ENCODE measurements around the gene PLA2G10.
"Not testable (repeated sequence)": the region's sequence is repeated elsewhere in the genome, so short reads cannot be mapped to it uniquely, and the experiment has no call there.

Gene PLA2G10

DNA sequence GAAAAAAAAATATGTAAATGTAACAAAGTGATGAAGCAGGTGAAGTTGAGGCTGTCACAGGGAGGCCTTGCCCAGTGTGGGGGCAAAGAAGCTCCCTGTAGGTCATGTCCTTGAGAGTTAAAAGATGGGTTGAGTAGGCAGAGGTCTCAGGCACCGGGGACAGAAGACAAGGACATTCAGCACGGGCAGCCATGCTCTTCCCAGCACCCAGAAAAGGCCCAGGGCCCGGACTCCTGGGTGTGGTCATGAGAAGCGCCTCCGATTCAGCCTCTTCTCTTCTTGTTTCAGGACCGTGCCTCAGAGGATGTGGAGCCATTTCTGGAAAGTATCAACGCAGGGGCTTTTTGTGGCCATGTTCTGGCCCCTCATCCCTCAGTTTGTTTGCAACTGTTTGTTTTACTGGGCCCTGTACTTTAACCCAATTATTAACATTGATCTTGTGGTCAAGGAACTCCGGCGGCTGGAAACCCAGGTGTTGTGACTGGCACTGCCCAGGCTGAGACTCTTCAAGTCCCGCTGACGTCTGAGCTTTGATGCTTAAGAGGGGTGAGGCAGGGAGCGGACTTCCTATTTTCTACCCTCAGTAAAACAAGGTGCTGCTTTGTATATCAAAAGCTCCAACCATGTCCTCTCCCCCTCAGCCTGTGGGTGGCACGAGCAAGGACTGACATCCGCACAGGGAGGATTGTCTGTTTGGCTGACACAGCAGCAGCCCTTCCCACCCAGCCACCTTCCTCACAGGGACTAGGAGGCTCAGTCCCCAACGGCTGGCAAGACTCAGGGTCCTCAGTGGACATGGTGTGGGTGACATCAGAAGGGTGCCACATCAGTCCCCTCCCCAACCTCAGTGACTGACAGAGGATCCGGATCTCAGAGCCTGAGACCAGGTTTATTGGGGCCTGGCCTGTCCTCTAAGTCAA is 26.5 kb downstream of the PLA2G10 start:
- DNase-seq (ENCODE audit: low read depth) = no peak

DNA sequence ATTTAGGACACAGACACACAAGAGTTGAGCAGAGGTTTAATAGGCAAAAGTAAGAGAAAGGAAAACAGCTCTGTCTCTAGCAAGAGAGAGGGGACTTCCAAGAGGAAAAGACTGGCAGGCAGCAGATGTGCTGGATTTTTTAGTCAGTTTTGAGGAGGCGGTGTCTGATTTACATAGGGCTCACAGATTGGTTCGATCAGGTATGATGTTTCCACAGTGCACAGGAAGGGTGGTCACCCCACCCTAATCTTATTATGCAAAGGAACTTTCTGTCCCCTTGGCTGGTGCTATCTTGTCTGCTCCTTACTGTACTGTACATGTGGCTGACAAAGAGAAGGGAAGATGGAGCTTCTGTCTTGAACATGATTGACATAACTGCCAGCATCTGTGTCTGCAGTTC is 36.0 kb downstream of the PLA2G10 start:
- DNase-seq (ENCODE audit: low read depth) = no peak

DNA sequence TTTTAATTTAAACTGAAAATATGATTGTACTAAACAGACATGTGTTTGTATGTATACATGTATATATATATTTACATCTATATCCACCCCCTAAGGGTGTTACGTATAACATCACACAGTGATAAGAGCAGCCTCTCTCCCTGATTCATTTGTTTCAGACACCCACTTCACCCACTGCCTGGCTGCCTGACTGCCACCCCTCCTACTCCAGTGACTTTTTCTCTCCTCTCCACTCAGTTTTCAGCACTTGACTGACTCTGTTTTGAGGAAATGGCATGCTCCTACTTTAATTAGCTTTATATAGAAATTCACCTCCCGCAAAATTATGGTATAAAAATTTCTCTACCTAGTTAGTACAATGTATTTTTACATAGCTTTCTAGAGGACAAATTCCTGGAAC is 41.4 kb downstream of the PLA2G10 start:
- no peak for DNase-seq (ENCODE audit: low read depth)

DNA sequence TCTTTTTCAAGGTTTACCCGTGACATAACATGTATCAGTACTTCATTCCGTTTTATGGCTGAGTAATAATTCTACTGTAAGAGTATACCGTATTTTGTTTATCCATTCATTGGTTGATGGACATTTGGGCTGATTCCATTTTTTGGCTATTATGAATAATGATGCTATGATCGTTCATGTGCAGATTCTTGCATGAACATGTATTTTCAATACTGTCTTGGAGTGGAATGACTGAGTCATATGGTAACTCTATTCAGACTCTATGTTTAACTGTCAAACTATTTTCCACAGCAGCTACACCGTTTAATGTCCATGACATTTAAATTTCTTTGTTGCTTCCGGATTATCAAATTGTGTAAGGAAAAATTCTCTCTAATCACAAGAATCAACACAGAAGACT is 43.5 kb downstream of the PLA2G10 start:
- DNase-seq (ENCODE audit: low read depth) = no peak

DNA sequence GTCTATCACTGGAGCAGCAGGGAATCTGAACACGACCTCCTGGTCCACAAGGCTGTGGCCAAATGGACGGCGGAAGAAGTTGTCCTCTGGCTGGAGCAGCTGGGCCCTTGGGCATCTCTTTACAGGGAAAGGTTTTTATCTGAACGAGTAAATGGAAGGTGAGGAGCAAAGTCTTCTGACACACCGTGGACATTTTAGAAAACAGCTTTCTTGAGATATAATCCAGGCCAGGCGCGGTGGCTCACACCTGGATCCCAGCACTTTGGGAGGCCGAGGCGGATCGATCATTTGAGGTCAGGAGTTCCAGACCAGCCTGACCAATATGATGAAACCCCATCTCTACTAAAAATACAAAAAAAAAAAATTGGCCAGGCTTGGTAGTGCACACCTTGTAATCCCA is 44.3 kb downstream of the PLA2G10 start:
- DNase-seq (ENCODE audit: low read depth) = no peak

DNA sequence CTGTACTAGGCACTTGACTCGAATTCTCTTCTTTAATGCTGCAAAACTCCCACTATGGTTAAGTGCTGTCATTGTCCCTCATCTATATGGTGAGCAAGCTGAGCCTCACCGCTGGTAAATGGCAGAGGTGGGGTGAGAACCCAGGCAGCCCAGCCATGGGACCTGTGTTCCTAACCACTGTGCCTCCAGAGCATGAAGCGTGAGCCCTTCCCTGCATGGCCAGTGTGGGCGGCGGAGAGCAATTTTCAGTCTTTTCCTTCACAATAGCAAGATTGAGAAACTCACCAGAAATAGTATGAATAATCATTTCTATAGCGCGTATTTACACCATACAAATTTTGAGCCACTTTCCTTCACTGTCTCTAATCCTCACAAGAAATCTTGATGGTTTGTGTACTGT is 52.2 kb downstream of the PLA2G10 start:
- DNase-seq (ENCODE audit: low read depth) = no peak

DNA sequence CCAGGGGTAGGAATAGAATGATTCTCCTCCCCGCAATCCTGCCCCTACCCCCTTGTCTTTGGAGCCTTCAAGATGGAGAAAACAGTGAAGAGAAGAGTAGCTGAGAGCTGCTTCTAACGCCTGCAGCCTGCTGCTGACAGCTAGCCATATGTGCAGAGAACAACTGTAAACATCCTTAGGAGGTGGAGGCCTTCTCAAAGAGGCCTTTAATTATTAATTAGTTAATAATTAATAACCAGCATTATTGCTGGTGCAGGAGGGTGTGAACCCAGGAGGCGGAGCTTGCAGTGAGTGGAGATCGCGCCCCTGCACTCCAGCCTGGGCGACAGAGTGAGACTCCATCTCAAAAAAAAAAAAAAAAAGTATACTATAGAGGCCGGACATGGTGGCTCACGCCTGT is 52.9 kb downstream of the PLA2G10 start:
- DNase-seq (ENCODE audit: low read depth) = no peak

DNA sequence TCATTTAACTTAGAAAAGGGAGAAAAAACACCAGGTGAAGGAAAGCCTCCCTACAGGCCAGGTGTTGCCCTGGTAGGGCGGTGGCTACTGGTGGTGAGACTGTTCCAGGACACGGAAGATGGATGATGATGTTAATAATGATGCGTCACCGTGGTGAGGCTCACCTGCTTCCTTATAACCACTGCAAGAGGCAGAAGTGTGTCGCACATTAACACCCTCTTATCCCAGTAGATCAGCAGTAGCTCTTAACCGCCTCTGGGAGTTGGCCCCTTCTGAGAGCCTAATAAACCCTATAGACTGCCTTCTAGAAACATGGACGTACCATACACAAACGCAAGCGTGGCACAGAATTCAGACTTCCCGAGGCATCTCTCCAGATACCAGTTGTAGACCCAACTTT is 53.6 kb downstream of the PLA2G10 start:
- no peak for DNase-seq (ENCODE audit: low read depth)

- not testable (repeated sequence) for DNase-seq (ENCODE audit: low read depth)
Measured at GRCh38 chr16:14636951-14637240, 57.2 kb downstream of the PLA2G10 start.

DNA sequence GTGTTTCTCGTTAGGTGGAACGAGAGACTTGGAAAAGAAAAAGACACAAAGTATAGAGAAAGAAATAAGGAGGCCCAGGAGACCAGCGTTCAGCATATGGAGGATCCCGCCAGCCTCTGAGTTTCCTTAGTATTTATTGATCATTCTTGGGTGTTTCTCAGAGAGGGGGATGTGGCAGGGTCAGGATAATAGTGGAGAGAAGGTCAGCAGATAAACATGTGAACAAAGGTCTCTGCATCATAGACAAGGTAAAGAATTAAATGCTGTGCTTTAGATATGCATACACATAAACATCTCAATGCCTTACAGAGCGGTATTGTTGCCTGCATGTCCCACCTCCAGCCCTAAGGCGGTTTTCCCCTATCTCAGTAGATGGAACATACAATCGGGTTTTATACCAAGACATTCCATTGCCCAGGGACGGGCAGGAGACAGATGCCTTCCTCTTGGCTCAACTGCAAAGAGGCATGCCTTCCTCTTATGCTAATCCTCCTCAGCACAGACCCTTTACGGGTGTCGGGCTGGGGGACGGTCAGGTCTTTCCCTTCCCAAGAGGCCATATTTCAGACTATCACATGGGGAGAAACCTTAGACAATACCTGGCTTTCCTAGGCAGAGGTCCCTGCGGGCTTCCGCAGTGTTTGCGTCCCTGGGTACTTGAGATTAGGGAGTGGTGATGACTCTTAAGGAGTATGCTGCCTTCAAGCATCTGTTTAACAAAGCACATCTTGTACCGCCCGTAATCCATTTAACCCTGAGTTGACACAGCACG is 57.7 kb downstream of the PLA2G10 start:
- DNase-seq (ENCODE audit: low read depth) = not testable (repeated sequence)

GRCh38 chr16:14635395-14636165 is 58.5 kb downstream of the PLA2G10 start:
- DNase-seq (ENCODE audit: low read depth) = no peak

DNA sequence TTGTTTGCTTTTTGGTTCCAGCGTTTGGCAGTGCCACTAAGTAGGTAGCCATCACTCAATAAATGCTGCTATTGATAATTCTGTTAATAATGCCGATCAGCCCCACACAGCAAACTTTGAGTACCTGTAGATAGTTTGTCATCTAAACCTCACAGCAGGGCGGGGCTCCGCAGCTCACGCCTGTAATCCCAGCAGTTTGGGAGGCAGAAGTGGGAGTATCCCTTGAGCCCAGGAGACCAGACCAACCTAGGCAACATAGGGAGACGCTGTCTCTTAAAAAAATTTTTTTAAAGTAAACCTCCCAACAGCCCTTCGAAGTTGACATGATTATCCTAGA is 59.8 kb downstream of the PLA2G10 start:
- DNase-seq (ENCODE audit: low read depth) = no peak

DNA sequence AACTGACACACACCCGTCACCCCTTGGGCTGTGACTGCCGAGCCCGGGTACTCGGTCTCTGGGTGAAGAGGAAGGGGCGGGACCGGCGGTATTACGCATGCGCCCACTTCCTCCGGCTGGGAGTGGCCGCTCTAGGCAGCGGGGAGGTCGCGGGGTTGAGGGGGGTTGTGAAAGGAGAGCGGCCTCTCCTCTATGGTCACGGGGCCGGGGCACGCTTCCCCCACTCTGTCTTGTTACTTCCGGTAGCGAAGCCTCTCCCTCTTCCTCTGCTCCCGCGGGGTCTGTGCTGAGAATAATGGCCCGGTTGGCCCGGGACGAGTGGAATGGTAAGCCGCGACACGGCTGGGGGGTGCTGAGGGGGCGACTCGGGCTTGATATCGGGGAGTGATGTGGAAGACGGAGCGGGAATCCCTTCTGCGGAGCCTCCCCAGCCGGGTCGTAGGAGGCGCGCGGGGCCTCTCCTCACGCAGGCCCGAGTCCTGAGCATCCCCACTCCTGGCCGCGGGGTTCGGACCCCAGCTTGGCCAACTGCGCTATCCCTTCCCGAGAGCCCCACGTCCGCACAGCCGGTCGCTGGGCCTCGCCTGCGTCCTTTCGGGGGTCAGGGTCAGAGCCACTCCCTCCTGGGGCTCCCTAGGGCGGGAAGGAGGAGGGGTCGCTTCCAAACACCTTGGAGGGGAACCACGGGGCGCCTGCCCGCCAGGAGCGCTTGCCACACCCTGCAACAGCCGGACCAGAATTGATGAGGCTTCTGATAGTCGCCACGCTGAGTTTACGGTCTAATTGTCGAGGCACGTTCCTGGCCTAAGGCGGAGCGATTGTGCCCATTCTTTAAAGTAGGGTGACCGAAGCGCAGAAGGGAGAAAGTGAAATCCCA is 61.2 kb downstream of the PLA2G10 start, which contains the start of gene BFAR:
Gene BFAR (plus strand): TSS at position 259 of the 877 bp plus-strand sequence. CDS start 11,396 bp downstream, outside the sequence.
- DNase-seq (ENCODE audit: low read depth) = peak; percentile 97

GRCh38 chr16:14630620-14631330 is 63.3 kb downstream of the PLA2G10 start:
- DNase-seq (ENCODE audit: low read depth) = not testable (repeated sequence)

- peak; percentile 96 for DNase-seq (ENCODE audit: low read depth)
Measured at GRCh38 chr16:14629919-14630619, 64.0 kb downstream of the PLA2G10 start, which contains the start of gene PARN. PARN (minus strand) TSS chr16:14630260; CDS start chr16:14630125, 135 bp downstream.

- DNase-seq (ENCODE audit: low read depth) = no peak
Measured at GRCh38 chr16:14629612-14629918, 64.5 kb downstream of the PLA2G10 start.

GRCh38 chr16:14628806-14629611 is 65.1 kb downstream of the PLA2G10 start:
- DNase-seq (ENCODE audit: low read depth) = no peak

GRCh38 chr16:14627078-14627477 is 67.0 kb downstream of the PLA2G10 start:
- no peak for DNase-seq (ENCODE audit: low read depth)

Data from fibroblast of gingiva (primary cell).